Thyroid gland (tissue), 4 donors: ENCODE measurements around the gene CLDN17.

Experiments
- CTCF ChIP-seq, 6 experiments: fragments of 200-600 bp in 3 of 6; fragments of 450-650 bp in 3 of 6; sonication (generic) in 3 of 6; IDR thresholded peaks; one replicate each; pipeline ENCODE4 v1.5.1; 2016 to 2019; ENCODE audit warnings: antibody characterized with exemption in 6 of 6, mild to moderate bottlenecking in 2 of 6, inconsistent platforms in 1 of 6, moderate library complexity in 1 of 6
- POLR2A ChIP-seq, 2 donors: fragments of 450-650 bp; IDR thresholded peaks; one replicate each; pipeline ENCODE4 v1.6.1; 2017; ENCODE audit warnings: antibody characterized with exemption in 2 of 2, mild to moderate bottlenecking in 2 of 2, moderate library complexity in 1 of 2

- peak in 1 of 6 experiments; percentile 22 for TF ChIP-seq CTCF (IDR thresholded peaks at IDR 0.05)
- TF ChIP-seq POLR2A (IDR thresholded peaks at IDR 0.05), result no peak
These were observed 43.0 kb upstream of the CLDN17 start for GRCh38 chr21:30209601-30210000.
